ENCODE data around the gene MDM2.

- TF ChIP-seq POLR2A (IDR thresholded peaks at IDR 0.05; ENCODE audit: low read length) (no peak), GATA1 (IDR thresholded peaks at IDR 0.05; ENCODE audit: low read depth, low read length) (no peak)
Measured at GRCh38 chr12:68775121-68775630, 32.8 kb upstream of the MDM2 start.

All from erythroblast (primary cell).